Measurements from ENCODE around the gene ZNF280A. TPM values are rescaled to one million over a fixed set of nuclear protein-coding genes. Genes with fewer than 3 reads are reported as not detected.

The ZNF280A gene
- total and polyA plus RNA-seq, 11 donors: not detected

DNA sequence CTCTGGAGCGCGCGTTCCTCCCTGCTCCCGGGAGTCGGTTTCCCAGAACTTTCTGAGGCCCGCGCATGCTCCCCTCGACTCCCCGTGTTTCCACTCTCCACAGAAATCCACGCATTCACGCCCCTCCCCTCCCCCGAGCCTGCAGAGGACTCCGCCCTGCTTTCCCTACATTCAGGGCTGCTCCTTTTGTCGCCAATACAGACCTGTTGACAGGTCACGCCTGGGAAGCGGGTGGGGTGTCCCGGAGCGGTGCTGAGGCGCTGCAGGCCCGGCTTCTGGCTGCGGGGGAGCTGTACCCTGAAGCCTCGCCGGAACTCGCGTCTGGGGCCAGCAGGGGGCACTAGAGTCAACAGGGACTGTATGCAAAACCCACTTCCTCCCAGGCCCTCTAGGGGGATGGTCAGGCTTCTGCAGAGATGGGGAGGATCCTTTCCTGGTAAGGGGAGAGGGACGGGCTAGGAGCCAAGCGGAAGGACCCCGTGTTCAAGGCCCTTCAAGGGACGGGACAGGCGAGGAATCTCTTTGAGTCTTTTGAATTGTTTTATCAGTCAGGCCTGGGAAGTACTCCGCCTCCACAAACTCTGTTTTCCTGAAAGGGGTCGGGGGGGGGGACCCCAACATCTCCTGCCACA is 39.0 kb upstream of the ZNF280A start, which contains the start of gene PRAME:
TSS of gene PRAME (minus strand) at position 294 of the 632 bp plus-strand sequence. CDS start 2,433 bp downstream, outside the sequence.
- WGBS, 4 donors: 49 to 69% (median 54%) methylated on average over 24 to 32 of the region's 32 CpGs
- no peak within 1 kb of the TSS for H3K4me3 ChIP-seq
- TF ChIP-seq, protein P1, sequence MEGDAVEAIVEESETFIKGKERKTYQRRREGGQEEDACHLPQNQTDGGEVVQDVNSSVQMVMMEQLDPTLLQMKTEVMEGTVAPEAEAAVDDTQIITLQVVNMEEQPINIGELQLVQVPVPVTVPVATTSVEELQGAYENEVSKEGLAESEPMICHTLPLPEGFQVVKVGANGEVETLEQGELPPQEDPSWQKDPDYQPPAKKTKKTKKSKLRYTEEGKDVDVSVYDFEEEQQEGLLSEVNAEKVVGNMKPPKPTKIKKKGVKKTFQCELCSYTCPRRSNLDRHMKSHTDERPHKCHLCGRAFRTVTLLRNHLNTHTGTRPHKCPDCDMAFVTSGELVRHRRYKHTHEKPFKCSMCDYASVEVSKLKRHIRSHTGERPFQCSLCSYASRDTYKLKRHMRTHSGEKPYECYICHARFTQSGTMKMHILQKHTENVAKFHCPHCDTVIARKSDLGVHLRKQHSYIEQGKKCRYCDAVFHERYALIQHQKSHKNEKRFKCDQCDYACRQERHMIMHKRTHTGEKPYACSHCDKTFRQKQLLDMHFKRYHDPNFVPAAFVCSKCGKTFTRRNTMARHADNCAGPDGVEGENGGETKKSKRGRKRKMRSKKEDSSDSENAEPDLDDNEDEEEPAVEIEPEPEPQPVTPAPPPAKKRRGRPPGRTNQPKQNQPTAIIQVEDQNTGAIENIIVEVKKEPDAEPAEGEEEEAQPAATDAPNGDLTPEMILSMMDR (IDR thresholded peaks at IDR 0.05): peak in 11 of 12 donors; percentile 14 to 63 (median 34)
- peak in 1 of 2 donors; percentile 17 for TF ChIP-seq POLR2A (IDR thresholded peaks at IDR 0.05)
- peak in 4 of 5 donors; percentile 25 to 80 (median 44) for DNase-seq
- no peaks in the 10 kb centered on the region for H3K27me3 ChIP-seq
- peaks cover 0 to 7% (median 0%) of the 10 kb centered on the region in 12 donors for H3K4me1 ChIP-seq
- intact Hi-C loops (cut with DNase I): no loop called here
- no peak within 1 kb of the TSS for H3K27ac ChIP-seq
- no peak for ATAC-seq
- H3K36me3 ChIP-seq: no peaks in the 10 kb centered on the region
- H3K9me3 ChIP-seq: no peaks in the 10 kb centered on the region

DNA sequence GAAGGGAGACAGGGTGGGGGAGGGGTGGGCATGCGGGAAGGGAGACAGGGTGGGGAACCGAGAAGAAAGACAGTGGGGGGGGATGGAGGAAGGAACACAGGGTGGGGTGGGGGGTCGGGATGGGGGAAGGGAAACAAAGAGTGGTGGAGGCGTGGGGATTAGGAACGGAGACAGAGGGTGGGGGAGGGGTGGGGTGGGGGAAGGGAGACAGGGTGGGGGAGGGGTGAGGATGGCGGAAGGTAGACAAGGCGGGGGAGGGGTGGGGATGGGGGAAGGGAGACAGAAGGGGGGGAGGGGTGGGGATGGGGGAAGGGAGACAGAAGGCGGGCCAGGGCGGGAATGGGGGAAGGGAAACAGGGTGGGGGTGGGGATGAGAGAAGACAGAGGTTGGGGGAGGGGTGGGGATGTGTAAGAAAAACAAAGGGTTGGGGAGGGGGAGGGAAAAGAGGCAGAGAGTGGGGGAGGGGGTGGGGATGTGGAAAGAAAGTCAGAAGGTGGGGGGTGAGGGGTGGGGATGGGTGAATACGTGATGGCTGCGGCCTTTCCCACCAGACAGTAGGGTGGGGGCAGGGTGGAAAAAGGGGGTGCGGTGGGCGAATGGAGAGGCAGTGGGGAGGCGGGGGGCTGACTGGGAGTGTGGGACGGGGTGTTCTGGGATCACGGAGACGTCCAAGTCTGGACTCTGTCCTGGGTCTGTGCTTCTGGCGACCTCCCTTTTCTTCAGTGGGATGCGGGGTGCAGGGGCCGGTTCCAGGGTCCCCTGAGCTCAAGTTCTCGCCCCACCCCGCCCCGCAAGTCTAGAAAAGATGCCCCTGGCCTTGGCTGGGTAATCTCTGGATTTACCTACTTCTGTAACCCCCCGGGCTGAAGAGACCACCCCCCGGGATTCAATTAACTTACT is 38.3 kb upstream of the ZNF280A start:
- no peaks in the 10 kb centered on the region for H3K27me3 ChIP-seq
- TF ChIP-seq, protein P1 (IDR thresholded peaks at IDR 0.05): no peak
- TF ChIP-seq POLR2A (IDR thresholded peaks at IDR 0.05): no peak
- H3K4me1 ChIP-seq: peaks cover 0 to 9% (median 0%) of the 10 kb centered on the region in 12 donors
- intact Hi-C loops (cut with DNase I): no loop called here
- 87 to 92% (median 90%) methylated on average over 16 to 25 of the region's 25 CpGs for WGBS, 4 donors
- H3K4me3 ChIP-seq: no peak overlapping the region
- no peaks in the 10 kb centered on the region for H3K36me3 ChIP-seq
- ATAC-seq (no peak), DNase-seq (no peak)
- H3K9me3 ChIP-seq: no peaks in the 10 kb centered on the region
- H3K27ac ChIP-seq: no peak overlapping the region

DNA sequence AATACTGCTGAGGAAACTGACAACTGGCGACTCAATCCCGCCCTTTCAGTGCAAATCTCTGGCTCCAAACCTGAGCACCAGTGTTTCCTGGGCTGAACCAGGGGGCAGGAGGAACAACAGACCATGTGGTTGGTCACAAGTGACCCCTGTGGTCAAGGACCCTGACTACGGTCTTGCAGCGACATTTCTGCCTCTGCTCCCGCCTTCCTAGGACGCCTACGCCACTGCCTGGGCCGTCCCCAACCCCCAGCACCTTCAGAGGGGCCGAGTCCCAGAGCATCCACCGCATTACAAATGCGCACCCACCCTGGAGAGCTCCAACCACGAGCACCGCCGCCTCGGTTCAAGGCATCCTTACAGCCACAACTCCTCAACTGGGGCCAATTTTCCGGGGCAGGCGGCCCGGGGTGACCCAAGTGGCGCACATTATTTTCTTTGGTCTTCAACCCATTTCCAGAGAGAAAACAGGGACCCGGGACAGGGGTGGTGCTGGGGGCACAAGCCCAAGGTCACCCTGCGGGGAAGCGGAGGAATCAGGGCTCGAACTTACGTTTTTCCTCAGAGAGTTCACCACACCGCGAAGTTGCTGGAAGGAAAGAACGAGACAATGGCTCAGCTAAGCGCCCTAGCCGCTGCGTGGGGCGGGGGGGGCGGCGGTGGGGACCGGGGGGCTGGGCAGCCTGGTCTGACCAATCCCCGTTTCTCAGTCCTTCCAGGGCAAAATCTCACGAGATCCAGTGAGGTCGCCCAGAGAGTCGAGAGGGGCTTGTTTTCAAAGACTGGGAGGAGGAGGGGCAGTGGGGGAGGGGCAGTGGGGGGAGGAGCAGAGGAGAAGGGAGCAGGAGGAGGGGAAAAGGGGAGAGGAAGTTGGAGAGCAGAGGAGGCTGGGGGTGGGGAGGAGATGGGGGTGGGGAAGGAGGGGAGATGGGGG is 37.2 kb upstream of the ZNF280A start:
- intact Hi-C loops (cut with DNase I): no loop called here
- no peak for DNase-seq

More for the DNA sequence above, 37.2 kb upstream of the ZNF280A start:
- peaks cover 0 to 9% (median 0%) of the 10 kb centered on the region in 12 donors for H3K4me1 ChIP-seq
- TF ChIP-seq, protein P1 (IDR thresholded peaks at IDR 0.05): no peak
- no peak for TF ChIP-seq POLR2A (IDR thresholded peaks at IDR 0.05)
- ATAC-seq: no peak
- no peaks in the 10 kb centered on the region for H3K27me3 ChIP-seq
- H3K36me3 ChIP-seq: no peaks in the 10 kb centered on the region
- no peak overlapping the region for H3K4me3 ChIP-seq
- no peaks in the 10 kb centered on the region for H3K9me3 ChIP-seq
- no peak overlapping the region for H3K27ac ChIP-seq
- WGBS, 4 donors: 88 to 95% (median 92%) methylated on average over 32 to 38 of the region's 38 CpGs

Measured in heart left ventricle (tissue), 16 donors.